HL-60 (cell line): Measurements from ENCODE around the gene PORCN.

Experiments
- POLR2AphosphoS5 ChIP-seq: IDR thresholded peaks from 2 replicates; pipeline ENCODE4 v1.6.1; 2012; ENCODE audit warnings: low read depth
- REST ChIP-seq: IDR thresholded peaks from 2 replicates; pipeline ENCODE4 v1.6.1; 2012; ENCODE audit warnings: low read depth; ENCODE audit not compliant: insufficient replicate concordance
- TF ChIP-seq, protein P1 (sequence below): IDR thresholded peaks from one replicate; pipeline ENCODE4 v1.5.1; 2011; ENCODE audit warnings: low read length, control low read depth, inconsistent platforms; ENCODE audit not compliant: insufficient read depth

DNA sequence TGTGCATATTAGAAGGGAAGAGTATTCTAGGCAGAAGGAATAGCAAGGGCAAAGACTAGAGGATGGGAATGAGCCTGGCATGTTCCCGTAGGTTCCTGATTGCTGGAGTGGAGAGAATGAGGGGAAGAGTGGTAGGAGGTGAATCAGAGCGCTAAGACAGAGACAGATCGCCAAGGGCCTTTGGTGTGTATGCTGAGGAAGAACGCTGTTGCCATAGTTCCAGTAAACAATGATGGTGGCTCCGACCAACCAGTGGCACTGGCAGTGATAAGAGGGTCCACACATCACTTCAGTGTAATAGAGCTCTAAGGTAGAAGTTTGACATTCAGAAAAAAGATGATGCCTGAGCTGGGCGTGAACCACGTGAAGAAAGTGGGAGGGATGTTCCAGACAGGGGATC, 31.7 kb downstream of the PORCN start:
- TF ChIP-seq, protein P1, sequence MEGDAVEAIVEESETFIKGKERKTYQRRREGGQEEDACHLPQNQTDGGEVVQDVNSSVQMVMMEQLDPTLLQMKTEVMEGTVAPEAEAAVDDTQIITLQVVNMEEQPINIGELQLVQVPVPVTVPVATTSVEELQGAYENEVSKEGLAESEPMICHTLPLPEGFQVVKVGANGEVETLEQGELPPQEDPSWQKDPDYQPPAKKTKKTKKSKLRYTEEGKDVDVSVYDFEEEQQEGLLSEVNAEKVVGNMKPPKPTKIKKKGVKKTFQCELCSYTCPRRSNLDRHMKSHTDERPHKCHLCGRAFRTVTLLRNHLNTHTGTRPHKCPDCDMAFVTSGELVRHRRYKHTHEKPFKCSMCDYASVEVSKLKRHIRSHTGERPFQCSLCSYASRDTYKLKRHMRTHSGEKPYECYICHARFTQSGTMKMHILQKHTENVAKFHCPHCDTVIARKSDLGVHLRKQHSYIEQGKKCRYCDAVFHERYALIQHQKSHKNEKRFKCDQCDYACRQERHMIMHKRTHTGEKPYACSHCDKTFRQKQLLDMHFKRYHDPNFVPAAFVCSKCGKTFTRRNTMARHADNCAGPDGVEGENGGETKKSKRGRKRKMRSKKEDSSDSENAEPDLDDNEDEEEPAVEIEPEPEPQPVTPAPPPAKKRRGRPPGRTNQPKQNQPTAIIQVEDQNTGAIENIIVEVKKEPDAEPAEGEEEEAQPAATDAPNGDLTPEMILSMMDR, result no peak
- TF ChIP-seq POLR2AphosphoS5 (no peak), REST (no peak)
